Right lobe of liver (tissue), 6 donors: ENCODE results near the gene RAPGEF3. TPM values are rescaled to one million over a fixed set of nuclear protein-coding genes. Genes with fewer than 3 reads are reported as not detected.

ENCODE experiments used
- ATAC-seq, 4 donors: fragments of 200-7000 bp; cut with Tn5 transposase; one replicate each; pipeline ENCODE4 v1.9.1; 2020; ENCODE audit warnings: mild to moderate bottlenecking in 4 of 4, moderate library complexity in 4 of 4
- DNase-seq, 3 donors: peaks; one replicate each; pipeline ENCODE4 v3.0.0-alpha.2; 2020
- H3K27ac ChIP-seq, 3 donors: fragments of 200-600 bp; one replicate each; pipeline ENCODE4 v1.8.0; 2022
- H3K27me3 ChIP-seq, 2 donors: fragments of 200-600 bp; one replicate each; pipeline ENCODE4 v1.8.0; 2022
- H3K36me3 ChIP-seq, 4 donors: fragments of 200-600 bp; sonication (generic) in 1 of 4; one replicate each; pipeline versions ENCODE4 v1.5.1 to v1.8.0; 2017 to 2022; ENCODE audit warnings: control low read depth in 1 of 4
- H3K4me1 ChIP-seq, 4 donors: fragments of 200-600 bp; sonication (generic) in 1 of 4; one replicate each; pipeline versions ENCODE4 v1.5.1 to v1.8.0; 2017 to 2022; ENCODE audit warnings: control low read depth in 1 of 4
- H3K4me3 ChIP-seq, 3 donors: fragments of 200-600 bp; one replicate each; pipeline ENCODE4 v1.8.0; 2022
- H3K9me3 ChIP-seq, 4 donors: fragments of 200-600 bp; sonication (generic) in 1 of 4; one replicate each; pipeline versions ENCODE4 v1.5.1 to v1.8.0; 2017 to 2022; ENCODE audit warnings: control low read depth in 1 of 4
- CTCF ChIP-seq, 4 donors: fragments of 200-600 bp in 3 of 4; fragments of 450-650 bp in 1 of 4; IDR thresholded peaks; one replicate each; pipeline versions ENCODE4 v1.5.1 to v1.8.0; 2016 to 2022; ENCODE audit warnings: antibody characterized with exemption in 4 of 4, mild to moderate bottlenecking in 2 of 4
- POLR2A ChIP-seq: fragments of 450-650 bp; IDR thresholded peaks from one replicate; pipeline ENCODE4 v1.6.1; 2017; ENCODE audit warnings: antibody characterized with exemption, mild to moderate bottlenecking
- WGBS: methylation state at CpG from one replicate; pipeline ENCODE4 v1.1.6; 2018; ENCODE audit warnings: low coverage, low lambda C conversion rate; ENCODE audit not compliant: insufficient coverage; ENCODE audit errors: missing lambda C conversion rate; 5-methylcytosine and 5-hydroxymethylcytosine counted together
- intact Hi-C, 2 donors: fragments of 100-400 bp; cut with DNase I; formaldehyde crosslinking; loops; one replicate each; pipeline versions ENCODE4 v1.11.2 to v1.14.1; 2022
- total RNA-seq, 6 experiments: library from RNA; depleted of rRNA in 2 of 6; stranded (reverse); fragments of >200 nt in 2 of 6; fragmentation: NEBNext Ultra II Directional in 3 of 6; extraction: Animal tissue kit (Norgen Biotek cat#: 25700) in 3 of 6; gene quantifications; one replicate each; pipeline versions ENCODE4 v1.1.0 to v1.2.4, GENCODE V29; 2016 to 2023
- donor health status: DM: no; HTN: yes; CAD: no.
- donor health status: DM: no; HTN: no; CAD: no.
- donor health status: DM: no; HTN: no; CAD: no.
- donor health status: DM: no; HTN: yes; CAD: no.
- donor health status: DM: no; HTN: yes; CAD: no.

The RAPGEF3 gene
- total RNA-seq, 6 experiments from 2014 or later, result 0.81 to 4.6 (median 2.6) TPM

- H3K9me3 ChIP-seq, result no peaks in the 10 kb centered on the region
- DNase-seq (peak in 1 of 3 donors; percentile 46), ATAC-seq (peak in 2 of 4 donors; percentile 64 to 74)
- TF ChIP-seq CTCF (IDR thresholded peaks at IDR 0.05) (no peak), POLR2A (no peak)
- H3K4me1 ChIP-seq, result peaks cover 0 to 11% (median 4%) of the 10 kb centered on the region in 4 donors
- H3K36me3 ChIP-seq, result no peaks in the 10 kb centered on the region
- intact Hi-C loops, result no loop called here
- no peaks in the 10 kb centered on the region for H3K27me3 ChIP-seq
- H3K4me3 ChIP-seq, result no peak overlapping the region
- peak overlapping the region in 1 of 3 donors; percentile 22 for H3K27ac ChIP-seq
- WGBS, result 46% methylated on average over 7 of the region's 8 CpGs
Measured at GRCh38 chr12:47730341-47730744, 28.3 kb downstream of the RAPGEF3 start.

GRCh38 chr12:47729233-47729632 lies 29.4 kb downstream of the RAPGEF3 start:
- H3K4me1 ChIP-seq, result peaks cover 0 to 11% (median 4%) of the 10 kb centered on the region in 4 donors
- peak; percentile 31 to 65 (median 52) for ATAC-seq
- H3K36me3 ChIP-seq, result no peaks in the 10 kb centered on the region
- H3K27ac ChIP-seq, result no peak overlapping the region
- no peak for TF ChIP-seq POLR2A
- no peak for TF ChIP-seq CTCF (IDR thresholded peaks at IDR 0.05)
- no peaks in the 10 kb centered on the region for H3K9me3 ChIP-seq
- H3K4me3 ChIP-seq, result no peak overlapping the region
- intact Hi-C loops, result no loop called here
- DNase-seq, result no peak
- WGBS, result 29% methylated on average over 2 of the region's 3 CpGs
- H3K27me3 ChIP-seq, result no peaks in the 10 kb centered on the region

GRCh38 chr12:47725893-47726292 lies 32.8 kb downstream of the RAPGEF3 start:
- TF ChIP-seq CTCF (IDR thresholded peaks at IDR 0.05) (no peak), POLR2A (no peak)
- DNase-seq (no peak), ATAC-seq (no peak)
- H3K9me3 ChIP-seq, result no peaks in the 10 kb centered on the region
- H3K4me1 ChIP-seq, result peaks cover 0 to 11% (median 4%) of the 10 kb centered on the region in 4 donors
- H3K27ac ChIP-seq, result no peak overlapping the region
- WGBS, result 74% methylated on average over 4 of the region's 5 CpGs
- intact Hi-C loops, result no loop called here
- H3K4me3 ChIP-seq, result no peak overlapping the region
- H3K27me3 ChIP-seq, result no peaks in the 10 kb centered on the region
- H3K36me3 ChIP-seq, result no peaks in the 10 kb centered on the region

GRCh38 chr12:47725091-47725772 lies 33.4 kb downstream of the RAPGEF3 start, which contains the start of gene ENDOU:
Gene ENDOU (minus strand): TSS chr12:47725490. CDS start chr12:47725413, 77 bp downstream.
- no peak for TF ChIP-seq CTCF (IDR thresholded peaks at IDR 0.05)
- no peak for TF ChIP-seq POLR2A
- H3K9me3 ChIP-seq, result no peaks in the 10 kb centered on the region
- ATAC-seq (no peak), DNase-seq (no peak)
- H3K27me3 ChIP-seq, result no peaks in the 10 kb centered on the region
- H3K4me3 ChIP-seq, result no peak within 1 kb of the TSS
- no peak within 1 kb of the TSS for H3K27ac ChIP-seq
- intact Hi-C loops, result no loop called here
- no peaks in the 10 kb centered on the region for H3K36me3 ChIP-seq
- peaks cover 0 to 11% (median 3%) of the 10 kb centered on the region in 4 donors for H3K4me1 ChIP-seq
- WGBS, result 92% methylated on average over 8 of the region's 8 CpGs
